Measurements from ENCODE around the gene DIPK1A. TPM values are rescaled to one million over a fixed set of nuclear protein-coding genes. Genes with fewer than 3 reads are reported as not detected.

DIPK1A gene
- total RNA-seq, 1 donor from 2014 or later: 9.7 TPM

DNA sequence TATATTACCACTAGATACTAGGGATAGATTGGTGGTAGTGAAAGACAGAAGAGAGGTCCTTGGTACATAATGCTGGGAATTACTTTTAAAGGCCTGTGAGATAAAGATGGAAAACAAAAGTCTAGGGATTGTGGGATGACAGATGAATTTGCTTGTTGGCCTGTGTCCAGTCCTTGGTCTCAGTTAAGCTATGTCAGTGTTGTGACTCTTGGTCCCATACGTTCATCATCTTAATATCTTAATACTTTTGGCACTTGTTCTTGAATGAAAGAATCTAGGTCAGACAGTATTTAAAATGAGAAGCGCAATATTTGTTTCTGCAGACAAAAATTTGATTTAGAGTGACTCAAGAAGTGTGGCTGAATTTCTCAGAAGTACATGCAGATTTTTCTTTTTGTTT is 121.8 kb downstream of the DIPK1A start:
- H3K36me3 ChIP-seq (ENCODE audit: control insufficient read depth, insufficient read depth, low read length): peaks cover 26% of the 10 kb centered on the region
- H3K4me3 ChIP-seq (ENCODE audit: low read depth, low read length): no peak overlapping the region
- DNase-seq (ENCODE audit: low read depth): no peak
- TF ChIP-seq, protein P1, sequence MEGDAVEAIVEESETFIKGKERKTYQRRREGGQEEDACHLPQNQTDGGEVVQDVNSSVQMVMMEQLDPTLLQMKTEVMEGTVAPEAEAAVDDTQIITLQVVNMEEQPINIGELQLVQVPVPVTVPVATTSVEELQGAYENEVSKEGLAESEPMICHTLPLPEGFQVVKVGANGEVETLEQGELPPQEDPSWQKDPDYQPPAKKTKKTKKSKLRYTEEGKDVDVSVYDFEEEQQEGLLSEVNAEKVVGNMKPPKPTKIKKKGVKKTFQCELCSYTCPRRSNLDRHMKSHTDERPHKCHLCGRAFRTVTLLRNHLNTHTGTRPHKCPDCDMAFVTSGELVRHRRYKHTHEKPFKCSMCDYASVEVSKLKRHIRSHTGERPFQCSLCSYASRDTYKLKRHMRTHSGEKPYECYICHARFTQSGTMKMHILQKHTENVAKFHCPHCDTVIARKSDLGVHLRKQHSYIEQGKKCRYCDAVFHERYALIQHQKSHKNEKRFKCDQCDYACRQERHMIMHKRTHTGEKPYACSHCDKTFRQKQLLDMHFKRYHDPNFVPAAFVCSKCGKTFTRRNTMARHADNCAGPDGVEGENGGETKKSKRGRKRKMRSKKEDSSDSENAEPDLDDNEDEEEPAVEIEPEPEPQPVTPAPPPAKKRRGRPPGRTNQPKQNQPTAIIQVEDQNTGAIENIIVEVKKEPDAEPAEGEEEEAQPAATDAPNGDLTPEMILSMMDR (IDR thresholded peaks at IDR 0.05; ENCODE audit: insufficient read depth, low read length, severe bottlenecking): no peak
- FAIRE-seq: no peak
- no peaks in the 10 kb centered on the region for H3K27me3 ChIP-seq (ENCODE audit: control insufficient read depth, insufficient read depth, low read length)

DNA sequence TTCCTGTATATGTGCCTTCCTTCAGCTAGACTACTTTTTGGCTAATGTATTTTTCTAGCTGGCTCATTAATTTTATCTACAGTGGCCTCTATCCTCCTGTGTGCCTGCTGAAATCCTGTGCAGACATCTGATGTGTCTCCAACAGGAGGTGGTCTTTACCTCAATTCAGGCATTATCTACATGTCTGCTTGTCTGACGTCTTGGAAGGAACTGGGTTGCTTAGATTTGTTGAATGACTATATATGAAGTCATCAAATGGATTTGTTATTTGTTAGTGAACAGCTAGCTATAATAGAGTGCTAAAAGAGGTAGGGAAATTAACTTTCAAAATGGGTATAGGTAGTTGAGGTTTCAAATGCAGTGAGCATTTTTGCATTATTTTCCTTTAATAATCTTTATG is 122.7 kb downstream of the DIPK1A start:
- TF ChIP-seq, protein P1 (IDR thresholded peaks at IDR 0.05; ENCODE audit: insufficient read depth, low read length, severe bottlenecking): no peak
- no peaks in the 10 kb centered on the region for H3K27me3 ChIP-seq (ENCODE audit: control insufficient read depth, insufficient read depth, low read length)
- DNase-seq (ENCODE audit: low read depth) (no peak), FAIRE-seq (no peak)
- no peak overlapping the region for H3K4me3 ChIP-seq (ENCODE audit: low read depth, low read length)
- H3K36me3 ChIP-seq (ENCODE audit: control insufficient read depth, insufficient read depth, low read length): peaks cover 28% of the 10 kb centered on the region

DNA sequence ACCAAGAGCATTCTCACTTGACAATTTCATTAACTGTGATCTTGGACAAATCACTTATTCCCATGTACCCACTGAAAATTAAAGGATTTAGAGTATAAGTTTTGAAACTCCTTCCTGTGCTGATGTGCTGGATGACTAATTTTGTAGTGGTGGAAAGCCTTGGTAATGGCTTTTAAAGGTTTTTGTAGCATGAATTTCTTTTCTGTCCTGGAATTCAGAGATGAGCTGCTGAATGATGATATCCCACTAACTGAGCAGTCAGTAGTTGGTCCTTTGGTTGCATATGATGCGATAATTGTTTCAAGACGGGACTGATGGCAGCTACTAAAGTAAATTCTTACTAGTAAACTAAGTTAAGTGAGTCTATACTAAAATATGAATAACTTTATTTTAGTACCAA is 124.2 kb downstream of the DIPK1A start:
- Histone ChIP-seq H3K27me3 (ENCODE audit: control insufficient read depth, insufficient read depth, low read length) (no peaks in the 10 kb centered on the region), H3K36me3 (ENCODE audit: control insufficient read depth, insufficient read depth, low read length) (peaks cover 28% of the 10 kb centered on the region), H3K4me3 (ENCODE audit: low read depth, low read length) (no peak overlapping the region)
- DNase-seq (ENCODE audit: low read depth) (no peak), FAIRE-seq (no peak)
- TF ChIP-seq, protein P1 (IDR thresholded peaks at IDR 0.05; ENCODE audit: insufficient read depth, low read length, severe bottlenecking): no peak

DNA sequence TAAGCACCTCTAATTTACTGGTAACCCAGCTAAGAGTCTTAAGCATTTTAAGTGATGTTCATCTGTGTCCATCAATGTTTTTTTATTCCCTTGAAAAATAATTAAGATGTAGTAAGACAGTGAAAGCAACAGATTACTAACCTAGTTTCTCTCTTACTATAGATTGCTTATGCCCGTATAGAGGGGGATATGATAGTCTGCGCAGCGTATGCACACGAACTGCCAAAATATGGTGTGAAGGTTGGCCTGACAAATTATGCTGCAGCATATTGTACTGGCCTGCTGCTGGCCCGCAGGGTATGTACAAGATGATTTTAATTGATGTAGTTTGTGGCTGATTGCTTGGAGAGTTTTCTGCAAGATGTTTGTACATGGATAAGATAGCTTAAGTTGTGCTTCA is 126.6 kb downstream of the DIPK1A start:
- DNase-seq (ENCODE audit: low read depth): no peak
- TF ChIP-seq, protein P1 (IDR thresholded peaks at IDR 0.05; ENCODE audit: insufficient read depth, low read length, severe bottlenecking): no peak
- peaks cover 21% of the 10 kb centered on the region for H3K36me3 ChIP-seq (ENCODE audit: control insufficient read depth, insufficient read depth, low read length)
- H3K27me3 ChIP-seq (ENCODE audit: control insufficient read depth, insufficient read depth, low read length): no peaks in the 10 kb centered on the region
- no peak overlapping the region for H3K4me3 ChIP-seq (ENCODE audit: low read depth, low read length)
- FAIRE-seq: no peak

DNA sequence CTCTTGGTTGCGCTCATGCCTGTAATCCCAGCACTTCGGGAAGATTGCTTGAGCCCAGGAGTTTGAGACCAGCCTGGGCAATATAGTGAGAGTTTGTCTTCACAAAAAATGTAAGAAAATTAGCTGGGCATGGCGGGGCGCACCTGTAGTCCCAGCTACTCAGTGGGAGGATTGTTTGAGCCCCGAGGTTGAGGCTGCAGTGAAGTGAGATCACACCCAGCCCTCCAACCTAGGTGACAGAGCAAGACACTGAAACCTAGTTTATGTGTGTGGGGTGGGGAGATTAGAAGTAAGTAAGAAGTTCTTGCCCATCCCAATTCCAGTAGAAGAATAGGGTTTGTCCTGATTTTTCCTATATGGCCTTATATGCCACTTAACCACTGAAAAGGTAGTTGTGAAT is 127.4 kb downstream of the DIPK1A start:
- H3K36me3 ChIP-seq (ENCODE audit: control insufficient read depth, insufficient read depth, low read length): peaks cover 19% of the 10 kb centered on the region
- FAIRE-seq: no peak
- peak overlapping the region; percentile 16 for H3K4me3 ChIP-seq (ENCODE audit: low read depth, low read length)
- DNase-seq (ENCODE audit: low read depth): no peak
- H3K27me3 ChIP-seq (ENCODE audit: control insufficient read depth, insufficient read depth, low read length): no peaks in the 10 kb centered on the region
- TF ChIP-seq, protein P1 (IDR thresholded peaks at IDR 0.05; ENCODE audit: insufficient read depth, low read length, severe bottlenecking): no peak

DNA sequence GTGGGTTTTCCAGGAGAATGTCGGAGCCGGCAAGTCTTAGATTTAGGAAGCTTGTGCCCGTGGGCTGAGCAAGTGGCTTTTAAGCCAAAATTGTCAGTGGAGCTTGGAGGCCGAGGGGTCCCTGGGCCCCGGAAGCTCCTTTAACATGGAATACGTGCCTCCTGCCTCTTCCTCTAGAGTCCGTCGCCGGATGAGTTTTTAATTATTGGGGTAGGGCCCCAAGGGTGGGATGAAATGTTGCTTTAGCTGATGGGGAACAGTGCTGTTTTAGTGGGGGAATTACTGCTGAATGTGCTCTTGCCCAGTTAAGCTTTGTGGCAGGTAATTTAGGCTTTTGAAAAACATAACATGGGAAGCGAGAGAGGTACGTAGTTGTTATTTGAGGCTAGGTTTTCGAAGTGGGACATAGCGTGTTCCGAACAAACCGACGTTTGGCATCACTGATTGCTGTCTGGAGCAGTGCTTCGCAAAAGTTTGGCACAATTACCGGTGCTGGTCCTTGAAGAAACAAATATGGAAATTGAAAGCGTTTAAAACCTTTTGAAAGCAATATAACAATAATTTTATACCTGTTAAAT is 128.6 kb downstream of the DIPK1A start:
- no peak for DNase-seq (ENCODE audit: low read depth)
- peak overlapping the region; percentile 100 for H3K4me3 ChIP-seq (ENCODE audit: low read depth, low read length)
- no peak for FAIRE-seq
- peaks cover 15% of the 10 kb centered on the region for H3K36me3 ChIP-seq (ENCODE audit: control insufficient read depth, insufficient read depth, low read length)
- no peaks in the 10 kb centered on the region for H3K27me3 ChIP-seq (ENCODE audit: control insufficient read depth, insufficient read depth, low read length)
- TF ChIP-seq, protein P1 (IDR thresholded peaks at IDR 0.05; ENCODE audit: insufficient read depth, low read length, severe bottlenecking): no peak
